Testis (tissue), 2 donors: ENCODE data around the gene PRPS1L1.

ENCODE experiments used
- CTCF ChIP-seq, 3 experiments: fragments of 450-650 bp in 2 of 3; fragments of 200-600 bp in 1 of 3; sonication (generic) in 1 of 3; IDR thresholded peaks; one replicate each; pipeline ENCODE4 v1.5.1; 2016 to 2019; ENCODE audit warnings: antibody characterized with exemption in 3 of 3, mild to moderate bottlenecking in 2 of 3, moderate library complexity in 1 of 3
- POLR2A ChIP-seq: fragments of 450-650 bp; IDR thresholded peaks from one replicate; pipeline ENCODE4 v1.6.1; 2017; ENCODE audit warnings: antibody characterized with exemption, mild to moderate bottlenecking, moderate library complexity

- no peak for TF ChIP-seq CTCF (IDR thresholded peaks at IDR 0.05)
- TF ChIP-seq POLR2A: no peak
Observed at GRCh38 chr7:18003286-18003994, 24.2 kb downstream of the PRPS1L1 start.
